ENCODE measurements around the gene HYDIN.
A peak's percentile ranks its signal among the peaks of the same experiment; 100 is the strongest.
"Not testable (repeated sequence)": the region's sequence is repeated elsewhere in the genome, so short reads cannot be mapped to it uniquely, and the experiment has no call there.

HYDIN gene

GRCh38 chr16:70882311-70882710, 348.2 kb downstream of the HYDIN start:
- DNase-seq (ENCODE audit: low read depth in 1 of 2, low spot score in 1 of 2), result not testable (repeated sequence)

- not testable (repeated sequence) for DNase-seq (ENCODE audit: low read depth in 1 of 2, low spot score in 1 of 2)
Observed at GRCh38 chr16:70877895-70878294, 352.6 kb downstream of the HYDIN start.

- not testable (repeated sequence) for DNase-seq (ENCODE audit: low read depth in 1 of 2, low spot score in 1 of 2)
Observed at GRCh38 chr16:70876442-70876841, 354.1 kb downstream of the HYDIN start.

- DNase-seq (ENCODE audit: low read depth in 1 of 2, low spot score in 1 of 2), result not testable (repeated sequence)
Observed at GRCh38 chr16:70864698-70865097, 365.8 kb downstream of the HYDIN start.

- DNase-seq (ENCODE audit: low read depth in 1 of 2, low spot score in 1 of 2), result not testable (repeated sequence)
Observed at GRCh38 chr16:70861996-70862395, 368.5 kb downstream of the HYDIN start.

GRCh38 chr16:70851299-70851698, 379.2 kb downstream of the HYDIN start:
- DNase-seq (ENCODE audit: low read depth in 1 of 2, low spot score in 1 of 2), result not testable (repeated sequence)

GRCh38 chr16:70823498-70824118, 406.9 kb downstream of the HYDIN start:
- not testable (repeated sequence) for DNase-seq (ENCODE audit: low read depth in 1 of 2, low spot score in 1 of 2)

GRCh38 chr16:70822734-70823133, 407.8 kb downstream of the HYDIN start:
- DNase-seq (ENCODE audit: low read depth in 1 of 2, low spot score in 1 of 2), result not testable (repeated sequence)

GRCh38 chr16:70818088-70818487, 412.4 kb downstream of the HYDIN start:
- DNase-seq (ENCODE audit: low read depth in 1 of 2, low spot score in 1 of 2), result not testable (repeated sequence)

GRCh38 chr16:70809392-70810060, 421.0 kb downstream of the HYDIN start:
- no peak for DNase-seq (ENCODE audit: low read depth in 1 of 2, low spot score in 1 of 2)

GRCh38 chr16:70808371-70808770, 422.2 kb downstream of the HYDIN start:
- DNase-seq (ENCODE audit: low read depth in 1 of 2, low spot score in 1 of 2), result no peak

GRCh38 chr16:70805787-70806186, 424.7 kb downstream of the HYDIN start:
- no peak for DNase-seq (ENCODE audit: low read depth in 1 of 2, low spot score in 1 of 2)

- DNase-seq (ENCODE audit: low read depth in 1 of 2, low spot score in 1 of 2), result no peak
Observed at GRCh38 chr16:70805380-70805779, 425.1 kb downstream of the HYDIN start.

GRCh38 chr16:70804734-70805169, 425.8 kb downstream of the HYDIN start:
- DNase-seq (ENCODE audit: low read depth in 1 of 2, low spot score in 1 of 2), result no peak

- DNase-seq (ENCODE audit: low read depth in 1 of 2, low spot score in 1 of 2), result no peak
Observed at GRCh38 chr16:70804153-70804733, 426.3 kb downstream of the HYDIN start.

- no peak for DNase-seq (ENCODE audit: low read depth in 1 of 2, low spot score in 1 of 2)
Observed at GRCh38 chr16:70803319-70803718, 427.2 kb downstream of the HYDIN start.

GRCh38 chr16:70801611-70802010, 428.9 kb downstream of the HYDIN start:
- DNase-seq (ENCODE audit: low read depth in 1 of 2, low spot score in 1 of 2), result no peak

- peak; percentile 94 to 96 for DNase-seq (ENCODE audit: low read depth in 1 of 2, low spot score in 1 of 2)
Observed at GRCh38 chr16:70800781-70801480, 429.6 kb downstream of the HYDIN start, which contains the start of gene VAC14. Gene VAC14 (minus strand): TSS chr16:70801158. CDS start chr16:70800900, 258 bp downstream.

- no peak for DNase-seq (ENCODE audit: low read depth in 1 of 2, low spot score in 1 of 2)
Observed at GRCh38 chr16:70800311-70800710, 430.2 kb downstream of the HYDIN start.

GRCh38 chr16:70796301-70796700, 434.2 kb downstream of the HYDIN start:
- no peak for DNase-seq (ENCODE audit: low read depth in 1 of 2, low spot score in 1 of 2)

GRCh38 chr16:70795296-70795912, 435.1 kb downstream of the HYDIN start:
- DNase-seq (ENCODE audit: low read depth in 1 of 2, low spot score in 1 of 2), result no peak
